ENCODE measurements around the gene FBN3.

DNA sequence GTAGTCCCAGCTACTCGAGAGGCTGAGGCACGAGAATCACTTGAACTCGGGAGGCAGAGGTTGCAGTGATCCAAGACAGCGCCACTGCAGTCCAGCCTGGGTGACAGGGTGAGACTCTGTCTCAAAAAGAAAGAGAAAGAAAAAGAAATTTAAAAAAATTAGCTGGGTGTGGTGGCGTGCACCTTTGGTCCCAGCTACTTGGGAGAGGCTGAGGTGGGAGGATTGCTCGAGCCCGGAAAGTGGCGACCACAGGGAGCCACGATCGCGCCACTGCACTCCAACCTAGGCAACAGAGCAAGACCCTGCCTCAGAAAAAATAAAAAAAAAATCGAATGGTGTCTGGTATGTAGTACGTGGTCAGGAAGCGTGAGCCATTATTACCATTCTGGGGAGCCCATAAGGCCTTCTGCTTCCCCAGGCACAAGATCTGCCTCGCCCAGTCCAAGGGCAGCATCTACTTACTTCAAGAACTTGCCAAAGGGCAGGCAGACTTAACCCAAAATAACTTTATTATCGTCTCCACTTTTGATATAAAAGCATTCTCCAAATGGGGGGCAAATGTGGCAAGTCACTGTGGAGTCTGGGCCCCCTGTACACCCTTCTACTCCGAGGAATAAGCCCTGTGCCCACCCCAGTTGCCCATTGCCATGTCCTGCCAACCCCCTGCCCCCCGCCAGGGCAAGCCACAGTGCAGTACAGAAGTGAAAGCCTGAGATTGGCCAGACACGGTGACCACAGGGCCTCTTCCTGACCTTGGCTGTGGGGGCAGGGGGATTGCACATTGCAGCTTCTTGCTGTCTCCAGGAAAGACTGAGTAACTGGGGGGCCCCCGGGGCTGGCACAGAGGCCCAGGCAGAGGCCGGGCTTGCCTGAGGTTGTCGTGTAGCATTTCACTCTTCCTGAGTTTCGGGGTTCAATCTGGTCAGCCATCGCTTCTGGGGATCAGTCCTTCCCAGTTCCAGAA is 84.2 kb downstream of the FBN3 start:
- TF ChIP-seq CTCF (IDR thresholded peaks at IDR 0.05) (no peak), POLR2A (IDR thresholded peaks at IDR 0.05) (no peak), EP300 (IDR thresholded peaks at IDR 0.05) (no peak), POLR2AphosphoS5 (IDR thresholded peaks at IDR 0.05) (no peak)

Measured in stomach (tissue), 4 donors.